Non-pigmented ciliary epithelial cell (primary cell): ENCODE data around the gene PACRG.

Source experiments
- DNase-seq: peaks from one replicate; pipeline ENCODE4 v3.0.0-alpha.2; 2010; ENCODE audit warnings: low read depth

Gene PACRG

GRCh38 chr6:162864911-162865310, 137.1 kb downstream of the PACRG start:
- no peak for DNase-seq

- DNase-seq, result no peak
Measured at GRCh38 chr6:162866656-162867055, 138.9 kb downstream of the PACRG start.

DNA sequence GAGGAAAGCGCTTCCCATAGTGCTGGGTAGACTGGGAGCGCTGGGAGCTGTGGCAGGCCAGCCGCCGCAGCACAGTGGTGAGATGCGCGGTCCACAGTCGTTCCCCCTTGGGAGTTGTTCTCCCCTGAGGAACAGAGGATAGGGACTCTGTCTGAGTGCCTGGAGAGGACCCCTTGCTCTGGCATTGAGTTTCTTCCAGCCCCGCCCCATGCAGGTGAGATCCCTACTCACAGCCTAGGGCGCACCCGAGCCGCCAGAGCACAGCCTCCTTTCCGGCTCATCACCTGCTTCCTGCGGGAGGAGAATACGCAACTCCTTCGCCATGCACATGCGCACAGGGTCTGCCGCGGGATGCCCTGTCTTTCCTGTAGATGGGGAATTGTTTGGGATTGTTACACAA, 140.6 kb downstream of the PACRG start:
- DNase-seq, result no peak

- no peak for DNase-seq
Measured at GRCh38 chr6:162871966-162872365, 144.2 kb downstream of the PACRG start.

DNA sequence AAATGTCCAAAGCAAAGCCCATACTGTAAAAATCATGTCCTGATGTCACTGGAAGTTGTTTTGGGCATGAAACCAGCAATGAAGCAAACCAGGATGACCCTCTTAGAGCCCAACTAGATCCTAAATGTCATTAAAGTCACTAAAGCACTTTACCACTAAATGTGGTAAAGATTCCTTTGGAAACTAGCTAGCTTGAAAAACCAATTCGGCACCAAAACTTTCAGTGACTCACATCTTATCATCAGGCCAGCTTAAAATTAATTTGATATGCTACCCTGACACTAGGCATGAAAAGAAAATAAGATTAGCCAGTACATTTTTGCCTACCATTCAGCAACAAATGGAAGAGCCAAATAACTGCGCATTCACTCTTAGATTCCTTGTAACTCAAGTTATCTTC, 145.8 kb downstream of the PACRG start:
- no peak for DNase-seq

GRCh38 chr6:162875070-162875469, 147.3 kb downstream of the PACRG start:
- DNase-seq, result no peak

DNA sequence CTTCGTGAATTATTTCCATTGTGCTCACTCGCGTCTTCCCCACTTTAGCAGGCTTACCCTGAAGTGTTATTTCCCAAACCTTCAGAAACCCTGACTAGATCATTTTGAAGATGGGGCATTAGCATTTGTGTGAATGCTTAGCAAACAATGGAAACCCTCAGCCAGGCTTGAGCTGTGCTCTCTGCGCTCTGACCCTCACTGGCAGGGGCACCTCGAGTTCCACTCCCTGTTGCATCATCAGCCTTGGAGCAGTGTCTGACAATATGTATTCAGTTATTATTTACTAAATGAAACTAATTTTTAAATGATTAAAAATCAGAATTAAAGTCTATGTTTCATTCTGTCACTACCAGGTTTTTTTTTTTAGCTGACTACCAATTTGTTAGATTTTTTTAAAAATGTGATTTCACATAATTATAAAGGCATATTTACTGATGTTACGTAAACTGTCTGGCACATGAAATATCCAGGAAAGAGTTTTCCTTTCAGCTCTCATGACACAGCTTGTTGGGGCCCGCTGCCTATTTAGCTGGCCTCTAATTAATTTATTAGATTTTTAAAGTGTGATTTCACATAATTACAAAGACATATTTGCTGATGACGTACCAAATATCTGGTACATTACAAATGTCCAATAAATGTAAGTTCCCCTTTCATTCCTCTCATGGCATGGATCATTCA, 155.2 kb downstream of the PACRG start:
- no peak for DNase-seq

DNA sequence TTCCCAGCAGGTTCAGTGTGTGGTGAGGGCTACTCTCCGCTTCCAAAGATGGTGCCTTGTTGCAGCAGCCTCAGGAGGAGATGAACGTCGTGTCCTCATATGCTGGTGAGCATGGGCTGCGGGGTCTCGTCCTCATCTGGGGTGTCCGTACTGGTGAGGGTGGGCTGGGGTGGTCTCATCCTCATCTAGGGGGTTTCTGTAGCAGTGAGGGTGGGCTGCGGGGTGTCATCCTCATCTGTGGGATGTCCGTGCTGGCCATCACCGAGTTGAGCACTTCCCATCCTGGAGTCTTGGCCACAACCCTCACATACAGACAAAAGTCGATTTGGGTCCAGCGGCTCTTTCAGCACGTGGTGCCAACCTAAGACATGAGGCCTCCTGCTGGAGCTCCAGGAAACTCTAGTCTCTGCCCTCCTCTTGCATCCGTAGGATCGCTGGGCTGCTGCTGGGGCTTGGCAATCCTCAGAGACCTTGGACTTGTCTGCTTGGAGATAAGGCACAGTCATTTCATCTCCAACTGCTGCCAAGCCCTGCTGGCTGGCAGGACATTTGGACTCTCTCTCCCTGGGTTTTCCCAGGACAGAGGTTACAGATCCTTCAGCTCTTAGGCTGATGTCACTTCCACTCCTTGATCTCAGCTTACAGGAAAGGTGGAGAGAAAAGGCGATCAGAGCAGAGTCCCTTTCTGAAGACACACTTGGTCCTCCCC, 160.4 kb downstream of the PACRG start:
- DNase-seq, result no peak

DNA sequence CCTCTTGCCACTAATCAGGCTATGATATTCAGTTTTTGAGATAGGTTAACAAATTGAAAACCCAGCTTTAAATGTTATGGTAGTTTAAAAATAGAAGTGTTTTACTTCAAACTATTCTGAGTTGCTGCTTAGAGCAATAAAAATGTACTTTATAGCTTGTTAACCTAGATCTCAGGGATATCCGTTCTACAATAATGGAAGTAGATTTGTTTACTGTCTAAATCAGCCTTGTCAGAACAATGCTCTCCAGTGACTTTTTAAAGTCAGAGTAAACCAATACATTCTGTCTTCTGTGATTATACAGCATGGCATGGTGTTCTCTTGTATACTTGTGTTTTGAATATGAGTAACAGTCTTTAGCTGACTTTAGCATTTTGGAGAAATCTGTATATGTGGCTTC, 161.5 kb downstream of the PACRG start:
- DNase-seq, result no peak

- no peak for DNase-seq
Measured at GRCh38 chr6:162898011-162898410, 170.2 kb downstream of the PACRG start.

DNA sequence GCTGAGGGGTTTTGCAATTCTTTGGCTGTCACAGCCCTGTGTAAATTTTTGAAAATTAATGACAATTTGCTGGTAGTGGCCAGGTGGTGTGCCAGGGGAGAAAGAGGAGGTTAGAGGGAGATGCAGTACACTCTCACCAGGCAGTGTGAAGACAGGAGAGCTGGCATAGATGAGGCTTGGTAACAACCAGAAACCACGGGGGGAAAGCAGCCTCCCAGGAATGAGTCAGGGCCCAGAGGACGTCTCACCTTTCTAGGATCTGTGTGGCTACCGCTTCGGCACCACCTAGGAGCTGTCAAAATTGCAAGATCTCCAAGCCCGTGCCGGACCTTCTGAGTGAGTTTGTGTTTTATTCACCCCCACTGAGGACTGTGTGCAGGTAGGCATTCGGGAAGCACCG, 171.4 kb downstream of the PACRG start:
- DNase-seq, result no peak

DNA sequence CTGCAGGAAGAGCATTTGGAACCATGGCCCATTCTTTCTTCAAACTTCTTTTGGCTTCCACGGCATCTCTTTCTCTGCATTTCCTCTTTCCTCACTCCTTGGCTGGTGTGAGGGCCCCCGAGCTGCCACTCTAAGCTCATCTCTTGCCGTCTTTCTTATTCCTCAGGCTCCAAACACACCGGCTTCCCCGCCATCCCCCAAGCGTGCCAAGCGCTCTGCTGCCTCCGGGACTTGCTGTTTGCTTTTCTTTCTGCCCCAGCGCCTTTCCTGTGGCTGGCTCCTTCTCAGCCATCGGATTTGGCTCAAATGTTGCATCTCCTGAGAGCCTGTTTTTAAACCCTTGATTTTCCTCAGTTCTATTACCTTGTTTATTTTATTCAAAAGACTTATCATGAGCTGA, 172.7 kb downstream of the PACRG start:
- DNase-seq, result no peak

- DNase-seq, result no peak
Measured at GRCh38 chr6:162904069-162904663, 176.4 kb downstream of the PACRG start.

GRCh38 chr6:162906479-162906878, 178.7 kb downstream of the PACRG start:
- DNase-seq, result no peak

DNA sequence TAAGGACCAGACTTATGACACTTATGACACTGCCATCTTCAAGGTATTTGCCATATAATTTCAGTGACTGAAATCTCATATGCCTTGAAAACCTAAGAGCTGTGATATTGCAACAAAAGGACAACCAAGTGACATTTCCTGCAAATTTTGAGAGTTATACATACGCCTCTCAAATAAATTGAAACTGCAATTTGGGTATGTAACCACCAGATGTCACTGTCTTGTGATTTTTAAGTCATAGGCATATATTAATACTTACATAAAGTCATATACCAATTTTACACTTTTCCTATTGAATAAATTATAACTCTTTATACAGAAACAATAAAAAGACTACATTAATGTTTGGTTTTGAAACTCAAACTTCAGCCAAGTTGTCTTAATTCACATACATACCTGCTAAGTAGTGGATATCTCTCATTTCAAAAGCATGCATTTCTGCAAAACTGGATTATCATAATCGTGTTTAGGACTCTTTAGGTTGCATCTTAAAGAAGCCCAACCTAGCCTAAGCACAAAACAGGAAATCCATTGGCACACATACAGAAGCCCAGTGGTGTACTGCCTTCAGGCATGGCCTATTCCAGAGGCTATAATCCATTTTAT, 180.2 kb downstream of the PACRG start:
- peak; percentile 38 for DNase-seq

DNA sequence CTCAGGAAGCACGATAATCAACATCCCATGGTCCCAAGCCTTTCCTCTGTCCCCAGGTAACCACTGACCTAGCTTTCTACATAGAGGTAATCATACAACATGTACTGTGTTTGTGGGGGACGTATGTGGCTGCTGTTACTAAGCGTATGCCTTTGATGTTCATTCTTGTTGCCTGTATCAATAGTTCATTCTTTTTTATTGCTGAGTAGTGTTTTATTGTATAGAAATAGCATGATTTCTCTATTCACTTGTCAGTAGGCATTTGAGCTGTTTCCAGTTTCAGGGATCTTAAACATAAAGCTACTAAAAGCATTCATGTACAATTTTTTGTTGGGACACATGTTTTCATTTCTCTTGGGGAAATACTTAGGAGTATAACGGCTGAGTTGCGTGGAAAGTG, 185.4 kb downstream of the PACRG start:
- no peak for DNase-seq

DNA sequence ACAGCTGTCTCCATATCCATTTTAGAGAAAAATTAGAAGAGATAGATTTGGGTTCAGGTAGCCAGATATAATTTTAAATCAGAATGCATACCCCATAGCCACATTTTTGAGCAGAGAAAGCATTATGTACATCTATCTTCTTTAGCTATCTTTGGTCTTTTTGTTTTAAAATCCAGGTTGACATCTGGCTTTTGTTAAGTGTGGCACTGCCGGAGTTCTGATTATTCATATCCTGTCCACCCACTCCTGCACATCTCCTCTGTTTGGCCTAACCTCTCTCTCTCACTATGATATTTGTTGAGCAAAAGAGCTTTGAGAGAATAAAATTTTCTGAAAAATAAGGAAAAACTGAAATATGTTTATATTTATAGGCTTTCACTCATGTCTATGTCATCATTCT, 189.7 kb downstream of the PACRG start:
- DNase-seq, result peak; percentile 23

DNA sequence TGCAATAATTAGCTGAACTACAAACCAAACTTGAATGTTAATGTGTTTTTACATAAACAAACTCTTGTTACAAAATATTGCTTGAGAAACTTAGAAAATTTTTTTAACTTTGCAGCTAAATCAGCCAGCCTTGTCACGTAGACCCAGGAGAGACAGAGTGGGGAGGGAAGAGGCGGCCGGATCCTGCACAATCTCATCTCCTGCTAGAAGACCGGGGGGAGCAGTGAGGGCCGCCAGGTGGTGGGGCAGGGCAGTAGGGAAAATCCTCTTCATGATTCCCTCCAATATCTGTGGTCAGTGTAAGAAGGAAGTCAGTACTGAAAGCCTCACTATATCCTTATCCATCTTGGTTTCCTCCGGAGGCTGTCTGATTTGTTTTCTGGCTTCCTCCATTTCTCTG, 193.3 kb downstream of the PACRG start:
- no peak for DNase-seq

GRCh38 chr6:162921510-162922040, 193.8 kb downstream of the PACRG start:
- DNase-seq, result no peak

DNA sequence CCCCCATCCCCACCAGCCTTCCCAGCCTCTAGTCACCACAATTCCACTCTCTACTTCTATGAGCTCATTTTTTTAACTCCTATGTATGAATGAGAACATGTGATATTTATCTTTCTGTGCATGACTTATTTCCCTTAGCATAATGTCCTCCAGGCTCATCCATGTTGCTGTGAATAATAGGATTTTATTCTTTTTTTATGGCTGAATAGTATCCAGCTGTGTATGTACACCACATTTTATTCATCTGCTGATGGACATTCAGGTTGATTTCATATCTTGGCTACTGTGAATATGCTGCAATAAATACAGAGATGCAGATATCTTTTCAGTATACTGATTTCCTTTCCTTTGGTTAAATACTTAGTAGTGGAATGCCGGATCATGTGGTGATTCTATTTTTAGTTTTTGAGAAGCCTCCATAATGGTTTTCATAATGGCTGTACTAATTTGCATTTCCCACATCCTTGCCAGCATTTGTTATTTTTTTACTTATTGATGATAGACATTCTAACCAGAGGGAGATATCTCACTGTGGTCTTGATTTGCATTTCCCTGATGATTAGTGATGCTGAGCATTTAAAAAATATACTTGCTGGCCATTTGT, 194.9 kb downstream of the PACRG start:
- no peak for DNase-seq

DNA sequence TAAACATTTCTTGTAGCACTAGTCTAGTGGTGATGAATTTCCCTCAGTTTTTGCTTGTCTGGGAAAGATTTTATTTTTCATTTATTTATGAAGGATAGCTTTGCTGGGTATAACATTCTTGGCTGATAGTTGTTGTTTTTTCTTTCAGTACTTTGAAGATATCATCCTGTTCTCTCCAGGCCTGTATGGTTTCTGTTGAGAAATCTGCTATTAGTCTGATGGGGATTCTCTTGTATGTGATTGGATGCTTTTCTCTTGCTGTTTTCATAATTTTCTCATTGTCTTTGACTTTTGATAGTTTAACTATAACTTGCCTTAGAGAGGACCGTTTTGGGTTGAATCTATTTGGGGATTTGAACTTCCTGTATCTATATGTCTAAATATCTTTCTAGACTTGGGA, 207.1 kb downstream of the PACRG start:
- DNase-seq, result no peak

DNA sequence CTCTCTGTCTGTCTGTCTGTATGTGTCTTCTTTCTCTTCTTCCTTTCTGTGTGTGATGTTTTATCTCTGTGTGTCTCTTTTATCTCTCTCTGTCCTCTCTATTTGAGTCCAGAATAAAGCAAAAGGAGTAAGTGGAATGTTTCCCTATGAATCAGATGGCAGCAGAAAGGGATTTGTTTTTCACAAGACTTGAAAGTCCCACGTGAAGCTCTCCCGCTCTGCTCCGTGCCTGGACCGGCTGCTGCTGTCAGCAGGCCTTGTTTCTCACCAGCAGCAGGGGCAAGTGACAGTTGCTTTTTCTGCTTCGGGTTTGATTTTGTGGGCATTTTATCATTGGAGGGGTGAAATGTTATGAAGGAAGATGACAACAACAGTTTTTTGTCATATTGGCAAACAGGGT, 212.7 kb downstream of the PACRG start:
- no peak for DNase-seq
